Measurements from ENCODE around the gene MEN1.

MEN1 gene

DNA sequence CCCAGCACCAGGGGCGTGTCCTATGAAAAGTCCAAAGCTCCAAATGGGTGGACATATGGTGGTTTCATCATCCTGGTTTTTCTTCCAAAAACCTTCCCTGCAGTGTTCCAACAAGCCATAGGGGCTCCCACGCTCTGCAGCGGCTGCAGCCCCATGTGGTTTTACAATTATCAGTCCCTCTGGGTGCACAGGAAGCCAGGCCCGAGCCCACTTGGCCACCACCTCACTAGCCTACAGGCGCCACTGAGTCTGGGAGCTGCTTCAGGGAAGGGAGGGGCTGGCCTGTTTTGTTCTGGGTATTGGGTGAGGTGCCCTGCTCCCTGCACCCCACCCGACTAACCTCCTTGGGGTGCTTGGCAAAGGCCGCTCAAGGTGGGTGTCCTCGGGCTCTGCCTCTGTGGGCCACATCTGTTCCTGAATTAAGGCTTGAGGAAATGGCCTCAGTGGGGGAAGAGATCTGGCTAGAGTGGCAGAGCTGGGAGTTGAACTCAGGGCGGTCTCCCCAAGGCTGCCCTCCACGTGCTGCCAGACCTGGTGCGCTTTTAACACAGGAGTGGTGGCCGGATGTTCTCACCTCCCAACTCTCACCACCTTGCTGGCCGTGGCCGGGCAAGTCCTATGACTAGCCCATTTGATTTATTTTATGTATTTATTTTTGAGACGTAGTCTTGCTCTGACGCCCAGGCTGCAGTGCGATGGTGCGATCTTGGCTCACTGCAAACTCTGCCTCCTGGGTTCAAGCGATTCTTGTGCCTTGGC lies 39.4 kb upstream of the MEN1 start:
- H3K4me1 ChIP-seq (ENCODE audit: insufficient read depth, low read length, severe bottlenecking): peaks cover 87% of the 10 kb centered on the region
- peaks cover 9% of the 10 kb centered on the region; the same call in 1 of the 2 replicates for H3F3A ChIP-seq (ENCODE audit: insufficient read depth, low read length)
- H4K20me1 ChIP-seq (ENCODE audit: insufficient read depth, low read length): no peaks in the 10 kb centered on the region
- no peaks in the 10 kb centered on the region for H3K79me2 ChIP-seq (ENCODE audit: insufficient read depth, low read length)
- H3K9me2 ChIP-seq (ENCODE audit: low read depth, low read length): no peaks in the 10 kb centered on the region
- H3K27ac ChIP-seq (ENCODE audit: low read depth, low read length, poor library complexity, severe bottlenecking): peak overlapping the region; percentile 98
- peak overlapping the region; percentile 42; the same call in 1 of the 2 replicates for H3K9ac ChIP-seq (ENCODE audit: low read length)
- peaks cover 22% of the 10 kb centered on the region for H3K36me3 ChIP-seq (ENCODE audit: insufficient read depth, low read length)
- no peak overlapping the region for H3K4me3 ChIP-seq (ENCODE audit: low read depth, low read length, poor library complexity, severe bottlenecking)
- no peak overlapping the region for H2AFZ ChIP-seq (ENCODE audit: low read length)
- no peaks in the 10 kb centered on the region for H3K27me3 ChIP-seq (ENCODE audit: insufficient read depth, low read length)
- no peak for TF ChIP-seq EZH2 (IDR thresholded peaks at IDR 0.05; ENCODE audit: borderline replicate concordance, low read length)
- H3K9me3 ChIP-seq (ENCODE audit: low read length): no peaks in the 10 kb centered on the region
- peak overlapping the region; percentile 33; the same call in 1 of the 2 replicates for H3K4me2 ChIP-seq (ENCODE audit: low read length)

DNA sequence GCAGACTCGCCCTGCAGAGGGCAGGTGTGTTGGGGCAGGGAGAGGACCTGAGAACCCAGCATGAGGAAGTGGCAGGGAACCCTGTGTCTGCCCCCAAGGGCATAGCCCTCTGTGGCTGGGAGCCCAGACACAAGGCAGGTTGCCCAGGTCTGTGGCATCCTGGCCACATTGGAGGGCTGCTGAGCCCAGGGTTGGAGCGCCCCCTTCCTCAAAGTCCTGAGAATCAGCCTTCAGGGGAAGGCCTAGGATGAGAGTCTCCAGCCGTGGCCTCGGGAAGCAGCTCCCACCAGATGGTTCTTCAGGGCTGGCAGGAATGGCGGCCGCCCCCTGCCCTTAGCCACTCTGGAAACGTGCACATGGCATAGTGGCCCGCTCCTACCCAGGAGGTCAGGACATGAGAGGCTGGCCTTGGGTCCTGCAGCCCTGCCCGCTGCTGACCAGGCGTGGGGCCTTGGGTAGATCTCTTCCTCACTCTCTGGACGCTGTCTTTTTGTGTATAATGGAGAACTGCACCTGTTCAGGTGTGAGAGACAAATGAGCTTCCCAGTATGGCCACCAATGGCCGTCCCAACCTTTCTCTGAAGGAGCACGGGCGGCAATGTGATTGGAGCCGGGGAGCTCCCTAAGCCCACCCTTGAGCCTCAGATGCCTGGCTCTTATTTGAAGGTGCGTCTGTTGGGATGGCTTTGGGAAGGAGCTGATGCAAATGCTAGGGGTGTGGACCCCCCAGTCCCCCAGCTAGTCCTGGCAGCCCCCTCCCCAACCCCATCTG lies 38.7 kb upstream of the MEN1 start:
- Histone ChIP-seq H3K27me3 (ENCODE audit: insufficient read depth, low read length) (no peaks in the 10 kb centered on the region), H3K9me2 (ENCODE audit: low read depth, low read length) (no peaks in the 10 kb centered on the region), H2AFZ (ENCODE audit: low read length) (no peak overlapping the region), H3K4me2 (ENCODE audit: low read length) (peak overlapping the region; percentile 33), H3K27ac (ENCODE audit: low read depth, low read length, poor library complexity, severe bottlenecking) (peak overlapping the region; percentile 98), H3K36me3 (ENCODE audit: insufficient read depth, low read length) (peaks cover 14% of the 10 kb centered on the region; the same call in 1 of the 2 replicates), H3K4me1 (ENCODE audit: insufficient read depth, low read length, severe bottlenecking) (peaks cover 79% of the 10 kb centered on the region), H3K9ac (ENCODE audit: low read length) (peak overlapping the region; percentile 42; the same call in 1 of the 2 replicates), H3F3A (ENCODE audit: insufficient read depth, low read length) (peaks cover 9% of the 10 kb centered on the region; the same call in 1 of the 2 replicates), H3K79me2 (ENCODE audit: insufficient read depth, low read length) (no peaks in the 10 kb centered on the region), H4K20me1 (ENCODE audit: insufficient read depth, low read length) (no peaks in the 10 kb centered on the region), H3K9me3 (ENCODE audit: low read length) (no peaks in the 10 kb centered on the region), H3K4me3 (ENCODE audit: low read depth, low read length, poor library complexity, severe bottlenecking) (peak overlapping the region; percentile 2)
- TF ChIP-seq, protein P1, sequence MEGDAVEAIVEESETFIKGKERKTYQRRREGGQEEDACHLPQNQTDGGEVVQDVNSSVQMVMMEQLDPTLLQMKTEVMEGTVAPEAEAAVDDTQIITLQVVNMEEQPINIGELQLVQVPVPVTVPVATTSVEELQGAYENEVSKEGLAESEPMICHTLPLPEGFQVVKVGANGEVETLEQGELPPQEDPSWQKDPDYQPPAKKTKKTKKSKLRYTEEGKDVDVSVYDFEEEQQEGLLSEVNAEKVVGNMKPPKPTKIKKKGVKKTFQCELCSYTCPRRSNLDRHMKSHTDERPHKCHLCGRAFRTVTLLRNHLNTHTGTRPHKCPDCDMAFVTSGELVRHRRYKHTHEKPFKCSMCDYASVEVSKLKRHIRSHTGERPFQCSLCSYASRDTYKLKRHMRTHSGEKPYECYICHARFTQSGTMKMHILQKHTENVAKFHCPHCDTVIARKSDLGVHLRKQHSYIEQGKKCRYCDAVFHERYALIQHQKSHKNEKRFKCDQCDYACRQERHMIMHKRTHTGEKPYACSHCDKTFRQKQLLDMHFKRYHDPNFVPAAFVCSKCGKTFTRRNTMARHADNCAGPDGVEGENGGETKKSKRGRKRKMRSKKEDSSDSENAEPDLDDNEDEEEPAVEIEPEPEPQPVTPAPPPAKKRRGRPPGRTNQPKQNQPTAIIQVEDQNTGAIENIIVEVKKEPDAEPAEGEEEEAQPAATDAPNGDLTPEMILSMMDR (IDR thresholded peaks at IDR 0.05; ENCODE audit: low read length): peak; percentile 53; the same call in 1 of the 2 replicates
- no peak for TF ChIP-seq EZH2 (IDR thresholded peaks at IDR 0.05; ENCODE audit: borderline replicate concordance, low read length)

DNA sequence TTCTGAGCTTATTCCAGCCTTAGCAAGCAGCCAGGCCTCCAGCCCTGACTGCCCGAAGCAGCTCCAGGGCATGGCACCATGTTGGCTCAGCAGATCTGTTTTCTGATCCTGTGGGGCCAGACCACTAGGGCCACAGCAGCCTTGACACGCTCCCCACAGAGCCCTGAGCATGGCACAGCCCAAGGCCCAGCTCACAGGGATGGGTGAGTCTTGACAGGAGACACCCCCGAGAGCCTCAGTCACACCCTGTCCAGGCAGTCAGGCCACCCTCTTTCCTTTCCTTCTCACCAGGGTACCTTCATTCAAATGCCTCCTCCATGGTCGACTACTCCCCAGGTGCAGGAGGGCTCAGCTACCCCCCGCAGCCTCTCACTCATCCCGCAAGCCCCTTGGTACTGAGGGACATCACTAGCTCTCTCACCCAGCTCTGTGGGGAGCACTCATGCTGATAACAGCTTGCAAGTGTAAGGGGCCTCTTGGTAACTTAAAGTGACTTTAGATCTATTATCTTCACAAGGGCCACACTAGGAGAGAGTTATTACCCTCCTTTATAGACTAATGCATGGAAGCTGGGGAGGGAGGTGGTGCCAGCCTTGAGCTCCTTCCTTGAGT lies 38.0 kb upstream of the MEN1 start:
- H3K36me3 ChIP-seq (ENCODE audit: insufficient read depth, low read length): peaks cover 7% of the 10 kb centered on the region; the same call in 1 of the 2 replicates
- H3K27ac ChIP-seq (ENCODE audit: low read depth, low read length, poor library complexity, severe bottlenecking): peak overlapping the region; percentile 98
- no peaks in the 10 kb centered on the region for H3K9me3 ChIP-seq (ENCODE audit: low read length)
- H4K20me1 ChIP-seq (ENCODE audit: insufficient read depth, low read length): no peaks in the 10 kb centered on the region
- peaks cover 79% of the 10 kb centered on the region for H3K4me1 ChIP-seq (ENCODE audit: insufficient read depth, low read length, severe bottlenecking)
- H3K9me2 ChIP-seq (ENCODE audit: low read depth, low read length): no peaks in the 10 kb centered on the region
- TF ChIP-seq EZH2 (IDR thresholded peaks at IDR 0.05; ENCODE audit: borderline replicate concordance, low read length): no peak
- TF ChIP-seq, protein P1 (IDR thresholded peaks at IDR 0.05; ENCODE audit: low read length): no peak
- no peak overlapping the region for H3K4me3 ChIP-seq (ENCODE audit: low read depth, low read length, poor library complexity, severe bottlenecking)
- H3K27me3 ChIP-seq (ENCODE audit: insufficient read depth, low read length): no peaks in the 10 kb centered on the region
- H2AFZ ChIP-seq (ENCODE audit: low read length): no peak overlapping the region
- peaks cover 9% of the 10 kb centered on the region; the same call in 1 of the 2 replicates for H3F3A ChIP-seq (ENCODE audit: insufficient read depth, low read length)
- H3K9ac ChIP-seq (ENCODE audit: low read length): peak overlapping the region; percentile 7; the same call in 1 of the 2 replicates
- H3K79me2 ChIP-seq (ENCODE audit: insufficient read depth, low read length): no peaks in the 10 kb centered on the region
- H3K4me2 ChIP-seq (ENCODE audit: low read length): peak overlapping the region; percentile 5; the same call in 1 of the 2 replicates

Measured in OCI-LY1 (cell line).